Transverse colon (tissue), 4 donors: Measurements from ENCODE around the gene CT45A7.
"Not testable (repeated sequence)": the region's sequence is repeated elsewhere in the genome, so short reads cannot be mapped to it uniquely, and the experiment has no call there.

Experiments
- CTCF ChIP-seq, 5 experiments: fragments of 200-600 bp in 3 of 5; fragments of 450-650 bp in 2 of 5; sonication (generic) in 3 of 5; IDR thresholded peaks; 1 replicate in 2 of 5; 2 replicates in 3 of 5; pipeline ENCODE4 v1.5.1; 2016 to 2017; ENCODE audit warnings: antibody characterized with exemption in 5 of 5, inconsistent platforms in 3 of 5, mild to moderate bottlenecking in 2 of 5, moderate library complexity in 1 of 5
- POLR2A ChIP-seq: fragments of 450-650 bp; IDR thresholded peaks from one replicate; pipeline ENCODE4 v1.6.1; 2016; ENCODE audit warnings: antibody characterized with exemption, mild to moderate bottlenecking, moderate library complexity
- POLR2AphosphoS5 ChIP-seq, 3 donors: sonication (generic); formaldehyde crosslinking; IDR thresholded peaks; one replicate each; pipeline ENCODE4 v1.6.1; 2016; ENCODE audit warnings: antibody characterized with exemption in 3 of 3

DNA sequence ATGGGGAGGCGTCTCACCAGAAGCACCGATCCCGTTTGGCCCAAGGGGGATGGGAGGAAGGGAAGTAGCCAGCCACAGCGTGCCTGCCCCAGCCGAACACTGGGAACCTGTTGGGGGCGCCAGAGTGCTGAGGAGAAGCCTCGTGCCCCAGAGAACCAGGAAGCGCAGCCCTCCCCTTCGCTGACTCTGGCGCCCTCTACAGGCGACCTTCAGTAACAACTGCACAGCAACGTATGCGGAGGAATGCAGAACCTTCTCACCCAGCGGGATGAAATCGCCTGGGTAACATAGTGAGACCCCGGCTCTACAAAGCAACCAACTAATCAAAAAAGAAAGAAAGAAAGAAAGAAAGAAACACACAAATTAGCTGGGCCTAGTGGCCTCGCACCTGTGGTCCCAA lies 17.4 kb upstream of the CT45A7 start, which contains the start of gene CT45A8:
- TF ChIP-seq CTCF (IDR thresholded peaks at IDR 0.05); POLR2AphosphoS5 (IDR thresholded peaks at IDR 0.05); POLR2A: not testable (repeated sequence)
